Pancreas (tissue), 10 donors: ENCODE measurements around the gene CABP2. TPM values are rescaled to one million over a fixed set of nuclear protein-coding genes. Genes with fewer than 3 reads are reported as not detected.

Experiments
- ATAC-seq, 4 donors: fragments of 200-7000 bp; cut with Tn5 transposase; one replicate each; pipeline versions ENCODE4 v1.8.0 to v1.9.1; 2020; ENCODE audit warnings: mild to moderate bottlenecking in 4 of 4, moderate library complexity in 4 of 4
- DNase-seq, 6 donors: peaks; one replicate each; pipeline ENCODE4 v3.0.0-alpha.2; 2020
- FAIRE-seq: peaks from 2 replicates; lab custom pipeline; 2012; peaks lifted over from hg19 to GRCh38; lab: Jason Lieb, UNC
- H3K27ac ChIP-seq, 4 donors: fragments of 200-600 bp; sonication (generic); 1 replicate in 3 of 4; 2 replicates in 1 of 4; pipeline versions ENCODE4 v1.5.0 to v1.8.0; 2020
- H3K27me3 ChIP-seq, 4 donors: fragments of 200-600 bp; one replicate each; pipeline ENCODE4 v1.8.0; 2021
- H3K36me3 ChIP-seq, 3 donors: fragments of 200-600 bp; sonication (generic) in 1 of 3; one replicate each; pipeline versions ENCODE4 v1.5.0 to v1.8.0; 2020 to 2021
- H3K4me1 ChIP-seq, 3 donors: fragments of 200-600 bp; one replicate each; pipeline ENCODE4 v1.8.0; 2021
- H3K4me3 ChIP-seq, 4 donors: fragments of 200-600 bp; sonication (generic) in 2 of 4; one replicate each; pipeline versions ENCODE4 v1.5.0 to v1.8.0; 2020 to 2021
- H3K9me3 ChIP-seq, 4 donors: fragments of 200-600 bp; one replicate each; pipeline ENCODE4 v1.8.0; 2021
- WGBS, 2 donors: extraction: QIAGEN DNeasy Blood & Tissue Kit; methylation state at CpG; one replicate each; pipeline ENCODE4 v1.1.7; 2013; 5-methylcytosine and 5-hydroxymethylcytosine counted together
- intact Hi-C, 3 donors: fragments of 100-400 bp; cut with DNase I; formaldehyde crosslinking; loops; one replicate each; pipeline versions ENCODE4 v1.11.1 to v1.14.2; 2022
- polyA plus RNA-seq, 2 donors: library from polyadenylated mRNA; stranded (reverse); fragments of 200-250 nt; gene quantifications; one replicate each; pipeline ENCODE4 v1.2.3, GENCODE V29; 2013
- total RNA-seq, 6 donors: library from RNA; stranded (reverse); fragmentation: NEBNext Ultra II Directional in 4 of 6; extraction: Animal tissue kit (Norgen Biotek cat#: 25700) in 4 of 6; gene quantifications; one replicate each; pipeline versions ENCODE4 v1.2.1 to v1.2.4, GENCODE V29; 2021 to 2023
- TF ChIP-seq, protein P1 (sequence below), 4 donors: fragments of 200-600 bp; sonication (generic) in 3 of 4; IDR thresholded peaks; one replicate each; pipeline versions ENCODE4 v1.5.0 to v1.8.0; 2021; ENCODE audit warnings: antibody characterized with exemption in 4 of 4
- donor health status: healthy with polysubstance abuse.
- donor health status: DM: no; HTN: no; CAD: no; lungs with moderate emphysema.
- donor health status: DM: no; HTN: no; CAD: no.
- donor health status: control.
- donor health status: control.
- donor health status: Bipolar disorder and iron deficiency.
- donor health status: DM: yes; HTN: yes; CAD: no.
- donor health status: DM: no; HTN: no; CAD: no.
- donor health status: DM: no; HTN: no; CAD: no.
- donor health status: DM: yes; HTN: yes; CAD: no.

Gene CABP2
- total and polyA plus RNA-seq, 8 donors = not detected

DNA sequence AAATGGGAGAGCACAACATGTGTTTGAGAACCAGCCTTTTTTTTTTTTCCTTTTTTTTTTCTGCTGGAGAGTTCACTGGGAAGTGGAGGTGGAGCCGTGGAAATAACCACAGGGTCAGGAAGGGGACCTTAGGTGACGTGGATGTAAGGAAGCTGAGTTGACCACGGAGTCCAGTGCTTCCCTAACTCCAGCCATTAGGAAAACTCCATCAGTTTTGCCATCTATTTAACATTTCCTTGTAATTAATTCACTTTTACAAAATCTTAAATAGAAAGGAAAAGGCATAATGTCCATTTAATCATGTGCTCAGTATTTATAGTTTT, 13.3 kb downstream of the CABP2 start:
- no peaks in the 10 kb centered on the region for H3K36me3 ChIP-seq
- H3K9me3 ChIP-seq = no peaks in the 10 kb centered on the region
- ATAC-seq (no peak), FAIRE-seq (no peak), DNase-seq (no peak)
- no peak overlapping the region for H3K4me3 ChIP-seq
- H3K4me1 ChIP-seq = peaks cover 0 to 20% (median 12%) of the 10 kb centered on the region in 3 donors
- intact Hi-C loops = no loop called here
- TF ChIP-seq, protein P1, sequence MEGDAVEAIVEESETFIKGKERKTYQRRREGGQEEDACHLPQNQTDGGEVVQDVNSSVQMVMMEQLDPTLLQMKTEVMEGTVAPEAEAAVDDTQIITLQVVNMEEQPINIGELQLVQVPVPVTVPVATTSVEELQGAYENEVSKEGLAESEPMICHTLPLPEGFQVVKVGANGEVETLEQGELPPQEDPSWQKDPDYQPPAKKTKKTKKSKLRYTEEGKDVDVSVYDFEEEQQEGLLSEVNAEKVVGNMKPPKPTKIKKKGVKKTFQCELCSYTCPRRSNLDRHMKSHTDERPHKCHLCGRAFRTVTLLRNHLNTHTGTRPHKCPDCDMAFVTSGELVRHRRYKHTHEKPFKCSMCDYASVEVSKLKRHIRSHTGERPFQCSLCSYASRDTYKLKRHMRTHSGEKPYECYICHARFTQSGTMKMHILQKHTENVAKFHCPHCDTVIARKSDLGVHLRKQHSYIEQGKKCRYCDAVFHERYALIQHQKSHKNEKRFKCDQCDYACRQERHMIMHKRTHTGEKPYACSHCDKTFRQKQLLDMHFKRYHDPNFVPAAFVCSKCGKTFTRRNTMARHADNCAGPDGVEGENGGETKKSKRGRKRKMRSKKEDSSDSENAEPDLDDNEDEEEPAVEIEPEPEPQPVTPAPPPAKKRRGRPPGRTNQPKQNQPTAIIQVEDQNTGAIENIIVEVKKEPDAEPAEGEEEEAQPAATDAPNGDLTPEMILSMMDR (IDR thresholded peaks at IDR 0.05) = no peak
- no peaks in the 10 kb centered on the region for H3K27me3 ChIP-seq
- no peak overlapping the region for H3K27ac ChIP-seq
- WGBS, 2 donors = 59 to 68% methylated on average over 3 of the region's 3 CpGs

DNA sequence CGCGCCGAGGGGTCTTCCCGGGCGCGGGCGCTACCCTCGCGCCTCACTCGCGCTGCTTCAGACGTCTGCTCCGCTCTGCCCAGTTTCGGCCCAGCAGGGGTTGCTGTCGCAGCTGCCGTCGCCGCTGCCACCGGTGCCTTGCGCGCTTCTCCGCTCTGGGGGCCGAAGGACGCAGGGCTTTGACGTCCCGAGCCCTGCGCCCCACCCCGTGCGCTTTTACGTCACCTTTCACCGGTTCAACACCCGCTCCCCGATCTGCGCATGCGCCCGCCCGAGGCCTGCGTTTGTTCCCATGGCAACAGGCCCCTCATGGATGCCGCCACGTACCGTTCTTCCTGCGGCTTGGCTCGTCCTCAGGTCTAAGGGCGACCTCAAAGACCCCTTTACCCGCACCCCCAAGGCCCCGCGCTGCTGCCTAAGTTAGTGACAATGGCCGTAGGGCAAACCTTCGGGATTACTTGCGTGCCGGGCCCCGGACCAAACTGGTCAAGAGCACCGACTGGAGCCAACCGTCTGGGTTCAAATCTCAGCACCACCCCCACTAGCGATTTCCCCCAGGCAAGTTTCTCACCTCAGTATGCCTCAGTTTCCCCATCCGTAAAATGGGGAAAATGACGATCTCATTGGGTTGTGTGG, 14.6 kb downstream of the CABP2 start:
- H3K27me3 ChIP-seq = no peaks in the 10 kb centered on the region
- H3K27ac ChIP-seq = peak overlapping the region; percentile 95 to 99 (median 98)
- 1% methylated on average over 57 of the region's 57 CpGs for WGBS, 2 donors
- DNase-seq (peak; percentile 97 to 100 (median 98)), FAIRE-seq (no peak), ATAC-seq (peak; percentile 45 to 63 (median 56))
- intact Hi-C loops = loop anchor here in 1 of 3 donors (10.0 kb wide), 1 partner anchor 94 kb away; the partner anchor contains the start of gene CARNS1
- TF ChIP-seq, protein P1 (IDR thresholded peaks at IDR 0.05) = no peak
- H3K36me3 ChIP-seq = no peaks in the 10 kb centered on the region
- H3K4me1 ChIP-seq = peaks cover 0 to 25% (median 12%) of the 10 kb centered on the region in 3 donors
- no peaks in the 10 kb centered on the region for H3K9me3 ChIP-seq
- peak overlapping the region; percentile 50 to 86 (median 72) for H3K4me3 ChIP-seq

DNA sequence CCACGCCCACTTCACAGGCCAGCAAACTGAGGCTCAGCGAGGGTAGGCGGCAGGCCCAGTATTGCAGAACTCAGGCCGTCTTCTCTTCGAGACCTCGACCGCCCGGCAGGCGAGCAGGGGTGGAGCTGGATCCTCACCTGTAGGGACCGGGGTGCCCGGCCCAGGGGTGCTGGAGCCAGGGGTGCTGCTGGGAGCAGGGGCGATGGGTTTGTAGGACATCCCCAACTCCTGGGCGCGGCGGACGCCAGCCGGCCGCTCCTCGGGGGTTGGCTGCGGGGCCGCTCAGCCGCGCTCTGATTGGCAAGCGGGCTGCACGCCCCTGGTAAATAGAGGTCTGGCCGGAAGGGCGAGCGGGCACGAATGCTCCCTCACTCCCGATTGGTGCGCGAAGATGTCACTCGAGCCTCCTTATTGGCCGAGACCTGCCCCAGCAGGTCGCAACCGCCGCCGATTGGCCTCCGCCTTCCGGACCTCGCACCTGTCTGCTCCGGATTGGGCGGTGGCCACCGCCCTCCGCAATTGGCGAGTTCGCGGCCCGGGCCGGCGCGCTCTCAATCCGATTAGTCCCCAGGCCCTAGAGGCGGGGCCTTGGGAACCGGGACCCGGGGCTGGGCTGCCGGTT, 15.3 kb downstream of the CABP2 start, which contains the start of gene CDK2AP2:
Gene CDK2AP2 (minus strand): TSS at position 299 of the 622 bp plus-strand sequence. CDS start 80 bp downstream, at position 219.
- intact Hi-C loops = loop anchor here in 1 of 3 donors (10.0 kb wide), 1 partner anchor 93 kb away; the partner anchor contains the start of gene CARNS1
- ATAC-seq (peak; percentile 69 to 86 (median 78)), FAIRE-seq (peak; percentile 78), DNase-seq (peak; percentile 98 to 100 (median 100))
- TF ChIP-seq, protein P1 (IDR thresholded peaks at IDR 0.05) = no peak
- Histone ChIP-seq H3K4me3 (peak within 1 kb of the TSS; percentile 50 to 86 (median 85)), H3K27ac (peak within 1 kb of the TSS; percentile 95 to 99 (median 98)), H3K27me3 (no peaks in the 10 kb centered on the region), H3K9me3 (no peaks in the 10 kb centered on the region), H3K4me1 (peaks cover 0 to 26% (median 12%) of the 10 kb centered on the region in 3 donors), H3K36me3 (no peaks in the 10 kb centered on the region)
- 0% methylated on average over 53 to 57 of the region's 57 CpGs for WGBS, 2 donors

DNA sequence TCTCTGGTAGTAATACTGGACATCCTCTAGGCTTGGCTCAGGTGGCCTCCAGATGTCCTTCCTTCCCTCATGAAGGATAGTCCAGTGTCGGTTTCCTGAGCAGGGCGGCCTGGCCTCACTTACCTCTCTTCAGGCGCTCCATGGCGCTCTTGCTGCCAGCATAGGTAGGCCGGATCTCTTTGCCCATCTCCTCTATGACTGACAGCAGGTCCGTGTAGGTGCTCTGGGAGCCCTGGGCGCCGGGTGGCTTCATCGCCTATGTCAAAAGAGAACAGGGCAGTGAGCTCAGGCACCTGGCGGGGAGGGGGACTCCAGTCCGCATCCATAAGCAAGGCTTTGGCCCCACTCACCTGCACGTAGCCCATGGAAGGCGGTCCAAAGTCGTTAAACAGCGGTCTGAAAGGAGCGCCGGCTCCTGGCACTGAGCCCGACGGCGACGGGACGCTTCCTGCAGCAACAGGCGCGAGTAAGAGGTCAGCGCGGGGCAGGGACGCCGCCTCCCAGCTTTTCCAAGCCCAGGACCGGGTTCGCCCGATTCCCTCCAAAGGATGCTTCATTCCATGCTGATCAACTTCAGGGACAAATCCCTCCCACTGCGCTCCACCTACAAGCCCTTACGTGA, 15.9 kb downstream of the CABP2 start:
- Histone ChIP-seq H3K27me3 (no peaks in the 10 kb centered on the region), H3K4me1 (peaks cover 0 to 26% (median 12%) of the 10 kb centered on the region in 3 donors), H3K27ac (peak overlapping the region; percentile 95 to 99 (median 98)), H3K9me3 (no peaks in the 10 kb centered on the region), H3K4me3 (peak overlapping the region; percentile 50 to 86 (median 85)), H3K36me3 (no peaks in the 10 kb centered on the region)
- WGBS, 2 donors = 8 to 12% methylated on average over 33 of the region's 33 CpGs
- intact Hi-C loops = loop anchor here in 1 of 3 donors (10.0 kb wide), 1 partner anchor 93 kb away; the partner anchor contains the start of gene CARNS1
- TF ChIP-seq, protein P1 (IDR thresholded peaks at IDR 0.05) = no peak
- ATAC-seq (no peak), DNase-seq (peak in 1 of 6 donors; percentile 80), FAIRE-seq (no peak)
